HL-60 (cell line): ENCODE data around the gene KCNE4.

Source experiments
- DNase-seq, 2 experiments: peaks; one replicate each; pipeline ENCODE4 v3.0.0-alpha.2; 2010 to 2020; ENCODE audit warnings: low read depth in 1 of 2, low spot score in 1 of 2
- H3K27ac ChIP-seq: fragments of 250-450 bp; sonication (Bioruptor Pico); replicated peaks from 2 replicates; pipeline ENCODE4 v1.5.1; 2020; ENCODE audit warnings: mild to moderate bottlenecking, moderate library complexity
- H3K27me3 ChIP-seq: fragments of 250-450 bp; sonication (Bioruptor Pico); 2 replicates; pipeline ENCODE4 v1.5.1; 2021; ENCODE audit warnings: mild to moderate bottlenecking, moderate library complexity; ENCODE audit not compliant: insufficient read depth, poor library complexity, severe bottlenecking
- H3K4me3 ChIP-seq: replicated peaks from 2 replicates; pipeline ENCODE4 v1.5.1; 2011; ENCODE audit warnings: mild to moderate bottlenecking, control low read depth, low read length; ENCODE audit not compliant: insufficient read depth
- CTCF ChIP-seq: IDR thresholded peaks from one replicate; pipeline ENCODE4 v1.5.1; 2011; ENCODE audit warnings: low read length, control low read depth, inconsistent platforms; ENCODE audit not compliant: insufficient read depth
- GABPA ChIP-seq: IDR thresholded peaks from 2 replicates; pipeline ENCODE4 v1.6.1; 2012; ENCODE audit warnings: low read depth
- POLR2AphosphoS5 ChIP-seq: IDR thresholded peaks from 2 replicates; pipeline ENCODE4 v1.6.1; 2012; ENCODE audit warnings: low read depth
- REST ChIP-seq: IDR thresholded peaks from 2 replicates; pipeline ENCODE4 v1.6.1; 2012; ENCODE audit warnings: low read depth; ENCODE audit not compliant: insufficient replicate concordance
- SPI1 ChIP-seq: IDR thresholded peaks from 2 replicates; pipeline ENCODE4 v1.6.1; 2012; ENCODE audit warnings: low read depth, mild to moderate bottlenecking, borderline replicate concordance

Gene KCNE4

GRCh38 chr2:223050188-223050587 lies 1.8 kb upstream of the KCNE4 start:
- H3K4me3 ChIP-seq = no peak overlapping the region
- H3K27me3 ChIP-seq = no peaks in the 10 kb centered on the region
- TF ChIP-seq REST = no peak
- TF ChIP-seq GABPA = no peak
- no peak for TF ChIP-seq SPI1
- no peak for TF ChIP-seq POLR2AphosphoS5
- TF ChIP-seq CTCF = no peak
- no peak for DNase-seq
- no peak overlapping the region for H3K27ac ChIP-seq

DNA sequence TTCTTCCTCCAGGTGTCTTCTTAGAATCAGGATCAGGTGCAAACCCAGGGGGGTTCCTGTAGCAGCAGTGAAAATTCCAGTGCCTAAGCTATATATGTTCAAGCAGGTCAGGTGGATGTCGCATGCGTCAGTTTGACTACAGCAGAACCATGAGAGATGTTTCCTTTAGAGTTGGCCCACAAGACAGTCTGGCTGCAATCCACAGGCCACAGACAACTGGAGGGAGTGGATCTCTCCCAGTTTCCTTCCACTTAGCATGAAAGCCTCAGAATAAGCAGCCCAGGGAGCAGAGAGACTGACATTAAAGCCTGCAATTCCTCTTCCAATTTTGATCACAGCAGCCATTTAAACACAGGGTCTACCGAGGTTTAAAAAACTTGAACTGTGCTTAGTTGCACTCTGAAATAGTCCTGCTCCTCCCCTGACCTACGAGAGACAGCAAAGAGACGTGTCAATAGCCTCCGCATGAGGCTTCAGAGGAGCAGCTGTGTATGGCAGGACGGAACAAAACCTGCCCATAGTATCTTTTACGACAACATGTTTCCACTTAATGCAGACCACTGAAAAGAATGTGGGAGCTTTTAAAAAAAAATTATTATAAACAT lies 988 bp upstream of the KCNE4 start:
- TF ChIP-seq REST = no peak
- no peak for TF ChIP-seq SPI1
- TF ChIP-seq CTCF = no peak
- TF ChIP-seq GABPA = no peak
- TF ChIP-seq POLR2AphosphoS5 = no peak
- no peak overlapping the region for H3K27ac ChIP-seq
- no peak overlapping the region for H3K4me3 ChIP-seq
- H3K27me3 ChIP-seq = no peaks in the 10 kb centered on the region
- no peak for DNase-seq

- no peak for DNase-seq
- no peaks in the 10 kb centered on the region for H3K27me3 ChIP-seq
- no peak overlapping the region for H3K4me3 ChIP-seq
- TF ChIP-seq POLR2AphosphoS5 = no peak
- no peak for TF ChIP-seq GABPA
- TF ChIP-seq REST = no peak
- no peak for TF ChIP-seq CTCF
- no peak for TF ChIP-seq SPI1
- H3K27ac ChIP-seq = no peak overlapping the region
Measured at GRCh38 chr2:223052548-223053483, 826 bp downstream of the KCNE4 start.
